Loucy (cell line): Measurements from ENCODE around the gene FOXP1.

Experiments
- EZH2phosphoT487 ChIP-seq: fragments of 200-600 bp; IDR thresholded peaks from 2 replicates; pipeline ENCODE4 v1.6.1; 2018; ENCODE audit warnings: antibody characterized with exemption, mild to moderate bottlenecking, moderate library complexity, borderline replicate concordance
- TF ChIP-seq, protein P1 (sequence below): fragments of 200-600 bp; sonication (generic); conservative IDR thresholded peaks from 2 replicates; pipeline ENCODE4 v1.5.1; 2014; ENCODE audit warnings: mild to moderate bottlenecking, antibody characterized with exemption, low read length

GRCh38 chr3:71318458-71318827 lies 265.1 kb downstream of the FOXP1 start:
- TF ChIP-seq, protein P1, sequence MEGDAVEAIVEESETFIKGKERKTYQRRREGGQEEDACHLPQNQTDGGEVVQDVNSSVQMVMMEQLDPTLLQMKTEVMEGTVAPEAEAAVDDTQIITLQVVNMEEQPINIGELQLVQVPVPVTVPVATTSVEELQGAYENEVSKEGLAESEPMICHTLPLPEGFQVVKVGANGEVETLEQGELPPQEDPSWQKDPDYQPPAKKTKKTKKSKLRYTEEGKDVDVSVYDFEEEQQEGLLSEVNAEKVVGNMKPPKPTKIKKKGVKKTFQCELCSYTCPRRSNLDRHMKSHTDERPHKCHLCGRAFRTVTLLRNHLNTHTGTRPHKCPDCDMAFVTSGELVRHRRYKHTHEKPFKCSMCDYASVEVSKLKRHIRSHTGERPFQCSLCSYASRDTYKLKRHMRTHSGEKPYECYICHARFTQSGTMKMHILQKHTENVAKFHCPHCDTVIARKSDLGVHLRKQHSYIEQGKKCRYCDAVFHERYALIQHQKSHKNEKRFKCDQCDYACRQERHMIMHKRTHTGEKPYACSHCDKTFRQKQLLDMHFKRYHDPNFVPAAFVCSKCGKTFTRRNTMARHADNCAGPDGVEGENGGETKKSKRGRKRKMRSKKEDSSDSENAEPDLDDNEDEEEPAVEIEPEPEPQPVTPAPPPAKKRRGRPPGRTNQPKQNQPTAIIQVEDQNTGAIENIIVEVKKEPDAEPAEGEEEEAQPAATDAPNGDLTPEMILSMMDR = no peak
- no peak for TF ChIP-seq EZH2phosphoT487
